Choroid plexus epithelial cell (primary cell): Measurements from ENCODE around the gene RNF144A.

Source experiments
- DNase-seq: peaks from one replicate; pipeline ENCODE4 v3.0.0-alpha.2; 2010; ENCODE audit warnings: low read depth
- H3K4me3 ChIP-seq: 2 replicates; pipeline ENCODE4 v1.5.1; 2011; ENCODE audit warnings: low read depth, mild to moderate bottlenecking, control low read depth, low read length, moderate library complexity
- TF ChIP-seq, protein P1 (sequence below): conservative IDR thresholded peaks from 2 replicates; pipeline ENCODE4 v1.5.1; 2011; ENCODE audit warnings: low read depth, mild to moderate bottlenecking, control low read depth, inconsistent platforms, low read length, moderate library complexity

Gene RNF144A

GRCh38 chr2:6945821-6946220, 28.6 kb downstream of the RNF144A start:
- TF ChIP-seq, protein P1, sequence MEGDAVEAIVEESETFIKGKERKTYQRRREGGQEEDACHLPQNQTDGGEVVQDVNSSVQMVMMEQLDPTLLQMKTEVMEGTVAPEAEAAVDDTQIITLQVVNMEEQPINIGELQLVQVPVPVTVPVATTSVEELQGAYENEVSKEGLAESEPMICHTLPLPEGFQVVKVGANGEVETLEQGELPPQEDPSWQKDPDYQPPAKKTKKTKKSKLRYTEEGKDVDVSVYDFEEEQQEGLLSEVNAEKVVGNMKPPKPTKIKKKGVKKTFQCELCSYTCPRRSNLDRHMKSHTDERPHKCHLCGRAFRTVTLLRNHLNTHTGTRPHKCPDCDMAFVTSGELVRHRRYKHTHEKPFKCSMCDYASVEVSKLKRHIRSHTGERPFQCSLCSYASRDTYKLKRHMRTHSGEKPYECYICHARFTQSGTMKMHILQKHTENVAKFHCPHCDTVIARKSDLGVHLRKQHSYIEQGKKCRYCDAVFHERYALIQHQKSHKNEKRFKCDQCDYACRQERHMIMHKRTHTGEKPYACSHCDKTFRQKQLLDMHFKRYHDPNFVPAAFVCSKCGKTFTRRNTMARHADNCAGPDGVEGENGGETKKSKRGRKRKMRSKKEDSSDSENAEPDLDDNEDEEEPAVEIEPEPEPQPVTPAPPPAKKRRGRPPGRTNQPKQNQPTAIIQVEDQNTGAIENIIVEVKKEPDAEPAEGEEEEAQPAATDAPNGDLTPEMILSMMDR: no peak
- no peak for DNase-seq
- no peak overlapping the region for H3K4me3 ChIP-seq

- TF ChIP-seq, protein P1: no peak
- DNase-seq: peak; percentile 92
Measured at GRCh38 chr2:6946722-6947121, 29.5 kb downstream of the RNF144A start.

GRCh38 chr2:6947929-6948676, 30.9 kb downstream of the RNF144A start:
- peak; percentile 17 for DNase-seq
- H3K4me3 ChIP-seq: no peak overlapping the region
- TF ChIP-seq, protein P1: no peak

More at GRCh38 chr2:6946722-6947121, 29.5 kb downstream of the RNF144A start:
- H3K4me3 ChIP-seq: no peak overlapping the region

- TF ChIP-seq, protein P1: no peak
- H3K4me3 ChIP-seq: no peak overlapping the region
- DNase-seq: no peak
Measured at GRCh38 chr2:6948677-6949351, 31.6 kb downstream of the RNF144A start.

- TF ChIP-seq, protein P1: no peak
- no peak for DNase-seq
- no peak overlapping the region for H3K4me3 ChIP-seq
Measured at GRCh38 chr2:6951046-6951445, 33.8 kb downstream of the RNF144A start.

DNA sequence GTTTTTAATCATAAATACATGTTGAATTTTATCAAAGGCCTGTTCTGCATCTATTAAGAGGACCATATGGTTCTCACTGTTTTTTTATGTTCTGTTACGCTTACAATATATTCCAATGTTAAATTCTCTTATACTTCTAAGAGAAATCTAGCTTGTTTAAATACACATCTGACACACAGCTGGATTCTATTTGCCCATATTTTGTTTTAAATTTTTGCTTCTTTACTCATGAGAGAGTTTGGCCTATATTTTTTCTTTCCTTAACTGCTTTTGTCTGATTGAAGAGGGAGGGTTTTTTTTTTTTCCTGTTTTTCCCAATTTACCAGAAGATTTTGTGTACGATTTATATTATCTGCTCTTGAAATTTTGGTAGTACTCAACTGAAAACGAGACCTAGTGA, 34.9 kb downstream of the RNF144A start:
- no peak overlapping the region for H3K4me3 ChIP-seq
- DNase-seq: no peak
- TF ChIP-seq, protein P1: no peak
